NB4 (cell line): ENCODE data around the gene ZMIZ2.

Source experiments
- TF ChIP-seq, protein P1 (sequence below): IDR thresholded peaks from one replicate; pipeline ENCODE4 v1.5.1; 2012; ENCODE audit warnings: low read depth, low read length
- TF ChIP-seq, protein P2 (sequence below): IDR thresholded peaks from 2 replicates; pipeline ENCODE4 v1.6.1; 2011; ENCODE audit warnings: low read depth, low read length

DNA sequence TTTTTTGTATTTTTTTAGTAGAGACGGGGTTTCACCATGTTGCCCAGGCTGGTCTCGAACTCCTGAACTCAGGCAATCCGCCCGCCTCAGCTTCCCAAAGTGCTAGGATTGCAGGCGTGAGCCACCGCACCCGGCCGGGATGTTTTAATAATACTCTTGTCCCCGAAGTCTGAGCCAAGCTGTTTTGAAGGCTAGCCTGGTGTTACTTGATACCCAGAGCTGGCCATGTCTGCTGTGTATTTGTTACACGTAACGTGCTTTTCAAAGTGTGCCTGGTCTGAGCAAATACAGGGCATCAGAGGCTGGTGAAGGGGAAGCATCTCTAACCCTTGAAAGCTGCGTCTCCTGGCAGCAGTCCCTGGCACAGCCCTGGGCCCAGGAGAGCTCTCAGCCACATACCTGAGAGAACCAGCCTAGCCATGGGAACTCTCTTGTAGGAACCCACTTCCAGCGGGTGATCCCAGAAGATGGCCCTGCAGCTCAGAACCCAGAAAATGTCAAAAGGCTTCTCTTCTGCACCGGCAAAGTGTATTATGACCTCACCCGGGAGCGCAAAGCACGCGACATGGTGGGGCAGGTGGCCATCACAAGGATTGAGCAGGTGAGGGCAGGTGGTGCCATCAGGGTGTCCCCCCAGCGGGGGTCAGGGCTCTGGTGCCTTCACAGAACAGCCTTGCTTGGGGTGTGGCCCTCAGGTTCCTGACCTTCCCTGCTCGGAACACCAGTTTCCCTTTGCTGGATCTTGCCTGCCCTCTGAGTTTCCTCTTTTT, 41.7 kb upstream of the ZMIZ2 start:
- TF ChIP-seq, protein P1, sequence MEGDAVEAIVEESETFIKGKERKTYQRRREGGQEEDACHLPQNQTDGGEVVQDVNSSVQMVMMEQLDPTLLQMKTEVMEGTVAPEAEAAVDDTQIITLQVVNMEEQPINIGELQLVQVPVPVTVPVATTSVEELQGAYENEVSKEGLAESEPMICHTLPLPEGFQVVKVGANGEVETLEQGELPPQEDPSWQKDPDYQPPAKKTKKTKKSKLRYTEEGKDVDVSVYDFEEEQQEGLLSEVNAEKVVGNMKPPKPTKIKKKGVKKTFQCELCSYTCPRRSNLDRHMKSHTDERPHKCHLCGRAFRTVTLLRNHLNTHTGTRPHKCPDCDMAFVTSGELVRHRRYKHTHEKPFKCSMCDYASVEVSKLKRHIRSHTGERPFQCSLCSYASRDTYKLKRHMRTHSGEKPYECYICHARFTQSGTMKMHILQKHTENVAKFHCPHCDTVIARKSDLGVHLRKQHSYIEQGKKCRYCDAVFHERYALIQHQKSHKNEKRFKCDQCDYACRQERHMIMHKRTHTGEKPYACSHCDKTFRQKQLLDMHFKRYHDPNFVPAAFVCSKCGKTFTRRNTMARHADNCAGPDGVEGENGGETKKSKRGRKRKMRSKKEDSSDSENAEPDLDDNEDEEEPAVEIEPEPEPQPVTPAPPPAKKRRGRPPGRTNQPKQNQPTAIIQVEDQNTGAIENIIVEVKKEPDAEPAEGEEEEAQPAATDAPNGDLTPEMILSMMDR: no peak
- TF ChIP-seq, protein P2, sequence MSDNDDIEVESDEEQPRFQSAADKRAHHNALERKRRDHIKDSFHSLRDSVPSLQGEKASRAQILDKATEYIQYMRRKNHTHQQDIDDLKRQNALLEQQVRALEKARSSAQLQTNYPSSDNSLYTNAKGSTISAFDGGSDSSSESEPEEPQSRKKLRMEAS: no peak
